H1 (cell line): ENCODE measurements around the gene JAG1.

Experiments used
- CEBPB ChIP-seq: IDR thresholded peaks from 2 replicates; pipeline ENCODE4 v1.6.1; 2012; ENCODE audit warnings: low read depth, low read length
- CTBP2 ChIP-seq: IDR thresholded peaks from 2 replicates; pipeline ENCODE4 v1.7.0; 2011; ENCODE audit warnings: borderline replicate concordance, mild to moderate bottlenecking, moderate library complexity, mixed read lengths, low read length; ENCODE audit not compliant: insufficient read depth, insufficient read length
- CTCF ChIP-seq, 3 experiments: IDR thresholded peaks; 1 replicate in 2 of 3; 2 replicates in 1 of 3; pipeline versions ENCODE4 v1.5.1 to v1.6.1; 2011; ENCODE audit warnings: low read length in 3 of 3, mild to moderate bottlenecking in 3 of 3, inconsistent platforms in 2 of 3, low read depth in 1 of 3, moderate library complexity in 1 of 3; ENCODE audit not compliant: insufficient read depth in 1 of 3; ENCODE audit errors: control extremely low read depth in 1 of 3
- EGR1 ChIP-seq: IDR thresholded peaks from 2 replicates; pipeline ENCODE4 v1.6.1; 2011; ENCODE audit warnings: low read depth, low read length, borderline replicate concordance
- RAD21 ChIP-seq, 2 experiments: IDR thresholded peaks in 1 of 2; conservative IDR thresholded peaks in 1 of 2; 2 replicates each; pipeline ENCODE4 v1.6.1; 2011; ENCODE audit warnings: low read depth in 2 of 2, low read length in 2 of 2, improper control_type of control experiment in 1 of 2, inconsistent platforms in 1 of 2, mild to moderate bottlenecking in 1 of 2, moderate library complexity in 1 of 2
- SP1 ChIP-seq: IDR thresholded peaks from 2 replicates; pipeline ENCODE4 v1.6.1; 2011; ENCODE audit warnings: low read depth, low read length
- SUZ12 ChIP-seq: fragments of 200-600 bp; sonication (generic); IDR thresholded peaks from 2 replicates; pipeline ENCODE4 v1.6.1; 2012; ENCODE audit warnings: mild to moderate bottlenecking, inconsistent platforms, low read length, moderate library complexity, mixed read lengths

- TF ChIP-seq EGR1 (no peak), RAD21 (IDR thresholded peaks at IDR 0.05 in 1 of 2, conservative IDR thresholded peaks at IDR 0.05 in 1 of 2; ENCODE audit: low read depth in 2 of 2, low read length in 2 of 2) (no peak), CTCF (IDR thresholded peaks at IDR 0.05; ENCODE audit: control extremely low read depth in 1 of 3, insufficient read depth in 1 of 3, low read depth in 1 of 3, low read length in 3 of 3) (no peak), SP1 (no peak), CEBPB (no peak), CTBP2 (no peak), SUZ12 (no peak)
Observed at GRCh38 chr20:10720565-10720964, 46.8 kb upstream of the JAG1 start.
